Large intestine (tissue), 3 donors: ENCODE data around the gene CEP295NL. TPM values are rescaled to one million over a fixed set of nuclear protein-coding genes. Genes with fewer than 3 reads are reported as not detected.

ENCODE experiments used
- DNase-seq, 2 donors: peaks; one replicate each; pipeline versions ENCODE4 v3.0.0 to v3.0.0-alpha.2; 2013
- H3K27ac ChIP-seq: one replicate; pipeline ENCODE4 v1.5.1; 2013; ENCODE audit warnings: low read length
- H3K27me3 ChIP-seq: 2 replicates; pipeline ENCODE4 v1.6.1; 2013; ENCODE audit warnings: low read length; ENCODE audit not compliant: control insufficient read depth, insufficient read depth
- H3K36me3 ChIP-seq: 2 replicates; pipeline ENCODE4 v1.6.1; 2013; ENCODE audit warnings: low read length; ENCODE audit not compliant: control insufficient read depth, insufficient read depth
- H3K4me1 ChIP-seq: one replicate; pipeline ENCODE4 v1.6.1; 2013; ENCODE audit warnings: low read length; ENCODE audit not compliant: control insufficient read depth, insufficient read depth
- H3K4me3 ChIP-seq: one replicate; pipeline ENCODE4 v1.5.1; 2013; ENCODE audit warnings: low read length
- H3K9me3 ChIP-seq: one replicate; pipeline ENCODE4 v1.6.1; 2013; ENCODE audit warnings: mild to moderate bottlenecking, low read depth, low read length, moderate library complexity; ENCODE audit not compliant: control insufficient read depth
- WGBS: methylation state at CpG from one replicate; pipeline ENCODE4 v1.1.5; 2013; ENCODE audit warnings: low lambda C conversion rate; ENCODE audit not compliant: insufficient coverage; 5-methylcytosine and 5-hydroxymethylcytosine counted together
- polyA plus RNA-seq: library from polyadenylated mRNA; unstranded; fragments of 120-200 nt; gene quantifications from one replicate; pipeline ENCODE4 v1.2.1, GENCODE V29; 2013

The CEP295NL gene
- polyA plus RNA-seq, 1 donor: 0.24 TPM

DNA sequence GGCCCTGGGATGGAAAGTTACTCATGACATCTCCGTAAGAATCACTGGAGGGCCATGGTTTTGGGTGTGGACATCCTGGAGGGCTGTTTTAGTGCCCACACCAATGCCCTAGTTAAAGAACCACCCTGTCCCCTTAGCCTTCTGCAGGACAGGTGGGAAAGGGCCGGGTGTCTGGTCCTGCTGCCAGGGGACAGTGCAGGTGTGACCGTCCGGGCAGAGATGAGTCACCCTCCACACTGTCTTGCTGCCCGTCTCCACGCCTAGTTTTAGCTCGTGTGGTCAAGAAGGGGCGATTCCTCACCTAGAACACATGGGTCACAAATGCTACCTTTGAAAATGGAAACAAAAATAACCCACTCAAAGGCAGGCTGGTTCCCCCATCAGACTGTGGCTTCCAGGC, 17.0 kb downstream of the CEP295NL start:
- Histone ChIP-seq H3K36me3 (no peaks in the 10 kb centered on the region), H3K27me3 (no peaks in the 10 kb centered on the region), H3K27ac (no peak overlapping the region), H3K4me1 (peaks cover 23% of the 10 kb centered on the region), H3K4me3 (no peak overlapping the region), H3K9me3 (no peaks in the 10 kb centered on the region)
- no CpG with 5 or more reads among the region's 8 CpGs for WGBS
- no peak for DNase-seq

DNA sequence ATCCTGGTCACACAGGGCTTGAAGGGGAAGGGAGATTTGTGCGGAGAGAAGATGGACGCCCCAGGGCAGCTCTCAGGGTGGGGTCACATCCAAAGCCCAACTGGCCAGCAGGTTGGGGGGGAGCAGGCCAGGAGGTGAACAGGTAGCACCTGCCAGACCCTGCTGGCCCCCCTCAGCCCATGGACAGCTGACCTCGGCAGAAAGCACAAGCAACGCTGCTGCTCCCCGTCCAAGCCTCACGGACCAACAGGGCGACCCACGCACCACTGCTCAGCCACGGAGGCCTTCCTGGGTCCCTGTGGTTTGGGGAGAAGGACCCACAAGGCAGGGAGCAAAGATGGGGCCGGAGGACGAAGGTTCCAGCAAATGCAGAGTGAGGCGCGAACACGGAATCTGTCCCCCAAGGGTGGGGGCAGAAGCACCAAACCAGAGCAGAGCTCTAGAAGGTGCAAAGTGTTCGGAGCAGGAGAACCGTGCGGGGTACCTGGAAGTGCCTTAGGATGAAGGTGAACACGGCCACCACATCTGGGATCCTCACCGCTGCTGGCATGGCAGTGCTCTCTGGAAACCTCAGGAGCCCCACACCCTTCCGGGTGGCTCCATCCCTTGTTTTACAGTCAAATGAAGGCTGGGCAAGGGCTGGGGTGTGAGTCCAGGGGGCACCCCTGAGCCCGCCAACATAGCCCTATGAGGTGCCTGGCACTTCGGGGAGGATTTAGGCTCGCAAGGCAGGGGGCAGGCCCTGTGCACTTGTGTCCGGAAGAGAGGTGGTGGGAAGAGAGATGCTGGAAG, 17.9 kb downstream of the CEP295NL start:
- Histone ChIP-seq H3K36me3 (no peaks in the 10 kb centered on the region), H3K9me3 (no peaks in the 10 kb centered on the region), H3K27me3 (no peaks in the 10 kb centered on the region), H3K27ac (no peak overlapping the region), H3K4me1 (peaks cover 23% of the 10 kb centered on the region), H3K4me3 (no peak overlapping the region)
- WGBS: no CpG with 5 or more reads among the region's 24 CpGs
- DNase-seq: no peak

DNA sequence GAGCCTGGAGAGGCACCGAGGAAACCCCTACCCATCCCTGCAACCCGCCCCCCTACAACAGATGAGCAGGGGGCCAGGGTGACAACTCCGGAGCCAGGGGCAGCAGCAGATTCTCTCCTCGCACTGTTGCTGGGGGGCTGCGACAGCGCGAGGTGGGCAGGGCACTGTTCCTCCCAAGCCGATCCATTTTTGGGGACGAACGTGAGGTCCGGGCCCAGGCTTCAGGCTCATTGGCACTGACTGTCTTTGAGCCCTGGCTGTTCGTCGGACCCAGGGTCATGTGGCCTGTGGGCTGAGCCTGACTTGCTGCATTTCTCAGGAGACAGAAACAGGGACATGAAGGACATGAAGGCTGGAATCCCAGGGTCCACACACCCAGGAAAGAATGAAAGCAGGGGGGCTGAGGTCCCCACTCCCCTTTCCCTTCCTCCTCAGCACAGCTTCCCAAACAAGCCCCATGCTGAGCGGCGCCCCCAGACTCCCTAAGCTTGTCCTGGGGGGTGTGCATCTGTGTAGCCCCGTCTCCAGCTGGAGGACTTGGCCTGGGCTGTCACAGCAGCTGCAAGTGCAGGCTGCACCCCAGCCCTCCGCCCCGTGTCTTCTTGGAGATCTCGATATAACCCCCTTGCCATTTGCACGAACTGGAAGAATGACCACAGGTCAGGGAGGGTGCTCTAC, 18.7 kb downstream of the CEP295NL start:
- no CpG with 5 or more reads among the region's 20 CpGs for WGBS
- no peaks in the 10 kb centered on the region for H3K27me3 ChIP-seq
- H3K4me3 ChIP-seq: no peak overlapping the region
- peak overlapping the region; percentile 87 for H3K27ac ChIP-seq
- peaks cover 23% of the 10 kb centered on the region for H3K4me1 ChIP-seq
- no peak for DNase-seq
- no peaks in the 10 kb centered on the region for H3K9me3 ChIP-seq
- no peaks in the 10 kb centered on the region for H3K36me3 ChIP-seq

DNA sequence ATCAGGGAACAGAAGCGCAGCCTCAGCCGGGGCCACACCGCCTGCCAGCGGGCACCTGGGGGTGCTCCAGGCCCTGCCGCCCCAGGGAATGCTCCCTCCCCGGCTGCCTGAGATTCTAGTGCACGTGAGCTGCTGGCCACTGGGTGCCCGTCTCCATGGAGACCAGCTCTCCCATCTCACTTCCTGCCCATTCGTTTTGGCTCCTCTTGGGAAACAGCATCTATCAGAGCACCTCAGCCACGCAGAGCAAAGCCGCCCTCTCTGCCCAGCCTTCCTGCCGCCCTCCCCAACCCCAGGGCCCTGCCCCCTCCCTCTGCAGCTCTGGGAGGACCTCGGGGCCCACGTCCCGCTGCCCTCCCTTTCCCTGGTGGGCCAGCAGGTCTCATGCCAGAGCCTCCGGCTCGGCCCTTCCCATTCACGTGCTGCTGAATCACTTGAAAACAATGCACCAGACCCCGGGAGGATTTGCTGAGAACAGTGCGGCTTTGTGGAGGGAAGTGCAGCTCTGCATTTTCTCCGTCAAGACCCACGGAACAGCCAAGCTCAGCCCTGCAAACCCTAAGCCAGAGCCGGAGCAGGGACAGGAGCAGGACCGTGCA, 19.4 kb downstream of the CEP295NL start:
- no peaks in the 10 kb centered on the region for H3K27me3 ChIP-seq
- H3K9me3 ChIP-seq: no peaks in the 10 kb centered on the region
- peaks cover 23% of the 10 kb centered on the region for H3K4me1 ChIP-seq
- peak overlapping the region; percentile 87 for H3K27ac ChIP-seq
- H3K36me3 ChIP-seq: no peaks in the 10 kb centered on the region
- H3K4me3 ChIP-seq: no peak overlapping the region
- DNase-seq: peak; percentile 64 to 70
- no CpG with 5 or more reads among the region's 24 CpGs for whole genome bisulfite sequencing

DNA sequence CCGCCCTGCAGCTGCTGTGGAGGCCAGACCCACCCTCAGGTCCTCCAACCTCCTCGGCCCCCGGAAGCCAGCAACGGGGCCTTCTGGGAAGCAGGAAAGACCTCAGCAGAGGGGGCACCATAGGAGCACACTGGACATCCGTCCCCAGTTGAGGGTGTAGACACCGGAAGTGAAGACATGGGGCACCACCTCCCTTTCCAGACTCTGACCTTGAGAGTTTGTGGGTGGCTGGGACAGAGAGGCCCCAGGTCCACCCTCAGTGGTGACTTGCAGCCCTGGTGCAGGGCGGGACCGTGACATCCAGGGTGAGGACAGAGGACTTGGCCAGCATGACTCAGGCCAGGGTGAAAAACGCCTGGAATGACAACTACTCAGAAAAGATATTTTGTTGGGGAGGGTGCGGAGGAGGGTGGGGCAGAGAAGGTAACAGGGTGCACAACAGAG, 19.9 kb downstream of the CEP295NL start:
- H3K4me3 ChIP-seq: no peak overlapping the region
- no CpG with 5 or more reads among the region's 10 CpGs for WGBS
- H3K27ac ChIP-seq: peak overlapping the region; percentile 87
- H3K36me3 ChIP-seq: no peaks in the 10 kb centered on the region
- DNase-seq: peak; percentile 90 to 93
- H3K4me1 ChIP-seq: peaks cover 23% of the 10 kb centered on the region
- no peaks in the 10 kb centered on the region for H3K9me3 ChIP-seq
- H3K27me3 ChIP-seq: no peaks in the 10 kb centered on the region

DNA sequence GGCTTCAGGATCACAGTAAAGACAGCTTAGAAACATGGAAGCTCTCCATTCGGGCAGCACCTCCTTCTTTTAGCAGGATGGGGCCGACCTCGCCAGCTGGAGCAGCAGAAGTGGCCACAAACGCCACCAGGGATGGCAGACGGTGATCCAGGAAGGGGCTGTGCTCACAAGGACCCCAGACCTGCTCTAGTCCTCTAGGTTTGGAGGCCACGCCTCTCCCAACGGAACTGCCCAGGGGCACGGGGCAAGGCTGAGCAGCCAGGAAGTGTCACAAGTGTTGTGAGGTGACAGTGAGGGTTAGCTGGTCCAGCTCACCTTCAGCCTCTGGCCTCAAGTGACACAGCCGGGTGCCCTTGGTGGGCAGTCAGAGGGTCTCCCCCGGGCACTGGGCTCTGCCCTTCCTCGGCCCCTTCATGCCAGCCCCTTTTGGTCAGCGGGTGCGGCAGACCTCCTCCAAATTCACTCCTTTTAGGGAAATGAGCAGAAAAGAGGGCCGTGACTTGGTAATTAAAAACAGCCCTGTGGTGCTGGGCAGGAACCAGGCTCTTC, 20.4 kb downstream of the CEP295NL start:
- H3K4me1 ChIP-seq: peaks cover 23% of the 10 kb centered on the region
- no peaks in the 10 kb centered on the region for H3K36me3 ChIP-seq

DNA sequence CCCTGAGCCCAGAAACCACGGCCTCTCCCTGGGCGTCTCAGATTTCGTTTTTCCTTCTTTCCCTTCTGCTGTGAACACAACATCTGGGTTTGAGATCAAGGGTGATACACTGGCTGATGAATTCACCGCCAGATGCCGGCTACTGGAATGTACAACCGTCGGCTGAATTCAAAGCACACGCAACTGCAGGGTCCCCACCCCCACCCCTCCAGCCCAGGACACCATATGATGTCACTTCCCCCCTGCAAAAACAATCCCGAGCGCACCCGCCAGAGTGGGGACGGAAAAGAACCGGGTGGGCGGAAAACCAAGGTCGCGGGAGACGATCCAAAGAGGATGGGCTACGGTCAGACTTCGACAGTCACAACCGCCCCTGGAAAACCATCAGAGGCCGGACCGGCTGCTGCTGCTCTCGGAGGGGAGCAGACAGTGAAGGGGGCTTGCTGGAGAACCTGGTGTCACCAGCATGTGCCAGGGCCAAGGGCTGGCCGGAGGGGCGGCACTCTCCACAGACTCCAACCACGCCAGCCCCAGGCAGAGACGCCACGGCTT, 23.3 kb downstream of the CEP295NL start:
- peaks cover 23% of the 10 kb centered on the region for H3K4me1 ChIP-seq
- H3K4me3 ChIP-seq: no peak overlapping the region
- DNase-seq: peak; percentile 59 to 64
- no peaks in the 10 kb centered on the region for H3K9me3 ChIP-seq
- H3K36me3 ChIP-seq: no peaks in the 10 kb centered on the region
- H3K27me3 ChIP-seq: no peaks in the 10 kb centered on the region
- H3K27ac ChIP-seq: peak overlapping the region; percentile 79
- WGBS: no CpG with 5 or more reads among the region's 28 CpGs

More for the DNA sequence above, 20.4 kb downstream of the CEP295NL start:
- H3K9me3 ChIP-seq: no peaks in the 10 kb centered on the region
- H3K27me3 ChIP-seq: no peaks in the 10 kb centered on the region
- H3K4me3 ChIP-seq: no peak overlapping the region
- peak in 1 of 2 donors; percentile 16 for DNase-seq
- H3K27ac ChIP-seq: peak overlapping the region; percentile 87
- WGBS: no CpG with 5 or more reads among the region's 14 CpGs

DNA sequence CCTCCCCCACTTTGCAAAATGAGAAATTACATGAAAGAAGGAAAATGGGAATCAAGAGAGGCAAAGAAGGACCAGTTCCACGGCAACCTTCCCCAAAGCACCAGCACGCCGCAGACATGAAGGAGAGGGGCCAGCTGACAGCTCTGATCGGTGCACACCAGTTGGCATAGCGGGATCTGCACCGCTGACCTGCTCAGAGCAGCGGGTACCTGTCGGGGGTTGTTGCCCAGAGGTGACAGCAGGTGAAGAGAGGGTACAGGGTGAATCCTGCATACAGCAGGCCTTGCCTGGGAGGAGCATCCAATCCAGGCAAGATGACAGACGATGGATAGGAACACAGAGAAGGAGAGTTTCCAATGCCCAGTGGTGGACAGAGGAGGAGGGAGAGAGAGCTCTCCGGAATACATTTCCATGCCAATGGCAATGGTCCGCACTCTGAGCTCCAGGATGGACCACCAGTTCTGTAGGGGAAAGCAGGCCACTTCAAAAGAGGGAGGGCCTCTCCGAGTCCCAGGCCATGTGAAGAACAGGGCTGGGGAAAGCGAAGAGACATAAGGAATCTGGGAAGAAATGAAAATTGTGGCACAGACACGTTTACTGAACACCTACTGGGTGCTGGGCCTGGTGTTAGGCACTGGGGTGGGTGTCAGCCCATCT, 24.0 kb downstream of the CEP295NL start:
- no peak for DNase-seq
- Histone ChIP-seq H3K36me3 (peaks cover under 1% of the 10 kb centered on the region), H3K4me3 (no peak overlapping the region), H3K27ac (peak overlapping the region; percentile 79), H3K9me3 (no peaks in the 10 kb centered on the region), H3K4me1 (peaks cover 16% of the 10 kb centered on the region), H3K27me3 (no peaks in the 10 kb centered on the region)
- WGBS: no CpG with 5 or more reads among the region's 14 CpGs

DNA sequence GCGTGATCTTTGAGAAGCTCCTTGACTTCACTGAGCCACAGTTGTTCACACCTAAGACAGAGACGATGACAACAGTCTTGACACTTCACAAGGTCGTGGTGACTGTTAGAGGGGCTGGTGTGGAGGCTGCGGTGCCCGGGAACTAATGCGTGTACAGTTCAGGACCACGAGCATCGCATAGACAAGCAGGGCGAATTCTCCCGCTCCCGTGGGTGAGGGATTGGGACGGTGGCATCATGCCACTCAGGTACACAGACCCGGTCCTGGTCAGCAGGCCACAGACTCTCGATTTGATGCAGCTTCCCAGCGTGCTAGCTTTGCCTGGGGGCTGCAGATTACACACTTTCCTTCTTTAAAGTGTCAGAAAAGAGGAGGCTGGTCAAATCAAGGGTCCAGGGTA, 24.7 kb downstream of the CEP295NL start:
- Histone ChIP-seq H3K36me3 (peaks cover 7% of the 10 kb centered on the region), H3K27ac (no peak overlapping the region), H3K4me1 (peaks cover 8% of the 10 kb centered on the region), H3K27me3 (no peaks in the 10 kb centered on the region), H3K4me3 (no peak overlapping the region), H3K9me3 (no peaks in the 10 kb centered on the region)
- WGBS: no CpG with 5 or more reads among the region's 15 CpGs
- DNase-seq: no peak
